HG03039 (cell line): ENCODE measurements around the gene RPS6KA2.
"Not testable (repeated sequence)": the region's sequence is repeated elsewhere in the genome, so short reads cannot be mapped to it uniquely, and the experiment has no call there.

ENCODE experiments used
- ATAC-seq: cut with Tn5 transposase; IDR thresholded peaks from one replicate; pipeline ENCODE4 v1.9.1; 2021; ENCODE audit warnings: mild to moderate bottlenecking, moderate library complexity; ENCODE audit not compliant: unreplicated experiment

Gene RPS6KA2

GRCh38 chr6:166595061-166595780 lies 31.8 kb downstream of the RPS6KA2 start:
- ATAC-seq = no peak

- ATAC-seq = no peak
Observed at GRCh38 chr6:166592821-166593220, 34.2 kb downstream of the RPS6KA2 start.

- ATAC-seq = no peak
Observed at GRCh38 chr6:166591961-166592520, 35.0 kb downstream of the RPS6KA2 start.

- ATAC-seq = no peak
Observed at GRCh38 chr6:166591026-166591425, 36.0 kb downstream of the RPS6KA2 start.

- ATAC-seq = no peak
Observed at GRCh38 chr6:166589786-166590574, 37.1 kb downstream of the RPS6KA2 start.

- ATAC-seq = peak; percentile 24
Observed at GRCh38 chr6:166589337-166589731, 37.7 kb downstream of the RPS6KA2 start.

GRCh38 chr6:166588691-166589336 lies 38.2 kb downstream of the RPS6KA2 start:
- ATAC-seq = peak; percentile 28

GRCh38 chr6:166587631-166588413 lies 39.2 kb downstream of the RPS6KA2 start:
- ATAC-seq = peak; percentile 49

GRCh38 chr6:166586424-166587156 lies 40.5 kb downstream of the RPS6KA2 start, which contains the start of gene RAMACL:
TSS of gene RAMACL (minus strand) at chr6:166586678. CDS start at chr6:166586477, 201 bp downstream.
- ATAC-seq = peak; percentile 71

GRCh38 chr6:166584853-166585429 lies 42.1 kb downstream of the RPS6KA2 start:
- no peak for ATAC-seq

- ATAC-seq = no peak
Observed at GRCh38 chr6:166584155-166584554, 42.9 kb downstream of the RPS6KA2 start.

GRCh38 chr6:166583230-166583965 lies 43.7 kb downstream of the RPS6KA2 start:
- ATAC-seq = no peak

- no peak for ATAC-seq
Observed at GRCh38 chr6:166582258-166582657, 44.8 kb downstream of the RPS6KA2 start.

GRCh38 chr6:166581801-166582200 lies 45.2 kb downstream of the RPS6KA2 start:
- ATAC-seq = not testable (repeated sequence)

GRCh38 chr6:166581091-166581511 lies 46.0 kb downstream of the RPS6KA2 start:
- ATAC-seq = no peak

GRCh38 chr6:166580076-166581050 lies 46.7 kb downstream of the RPS6KA2 start:
- no peak for ATAC-seq

- ATAC-seq = no peak
Observed at GRCh38 chr6:166579237-166579850, 47.7 kb downstream of the RPS6KA2 start.
